ENCODE measurements around the gene SLC26A6. TPM values are rescaled to one million over a fixed set of nuclear protein-coding genes. Genes with fewer than 3 reads are reported as not detected.

The SLC26A6 gene
- total RNA-seq, 3 donors from 2014 or later, result 12.6 to 21.6 (median 16.0) TPM

GRCh38 chr3:48655606-48656005 lies 20.3 kb upstream of the SLC26A6 start:
- intact Hi-C loops (cut with DNase I; ENCODE audit: low total_unique reads), result loop anchor here (10.0 kb wide), 1 partner anchor 949 kb away; no protein-coding TSS in a partner anchor
- peaks cover 0 to 6% of the 10 kb centered on the region in 2 donors for H3K27me3 ChIP-seq
- H3K4me1 ChIP-seq, result no peaks in the 10 kb centered on the region
- H3K9me3 ChIP-seq, result no peaks in the 10 kb centered on the region
- H3K4me3 ChIP-seq, result peak overlapping the region; percentile 51 to 84 (median 70)
- DNase-seq (ENCODE audit: low spot score in 2 of 2), result no peak
- peak overlapping the region; percentile 76 to 86 for H3K27ac ChIP-seq
- TF ChIP-seq POLR2A (IDR thresholded peaks at IDR 0.05) (no peak), POLR2AphosphoS5 (IDR thresholded peaks at IDR 0.05) (no peak)
- TF ChIP-seq, protein P1, sequence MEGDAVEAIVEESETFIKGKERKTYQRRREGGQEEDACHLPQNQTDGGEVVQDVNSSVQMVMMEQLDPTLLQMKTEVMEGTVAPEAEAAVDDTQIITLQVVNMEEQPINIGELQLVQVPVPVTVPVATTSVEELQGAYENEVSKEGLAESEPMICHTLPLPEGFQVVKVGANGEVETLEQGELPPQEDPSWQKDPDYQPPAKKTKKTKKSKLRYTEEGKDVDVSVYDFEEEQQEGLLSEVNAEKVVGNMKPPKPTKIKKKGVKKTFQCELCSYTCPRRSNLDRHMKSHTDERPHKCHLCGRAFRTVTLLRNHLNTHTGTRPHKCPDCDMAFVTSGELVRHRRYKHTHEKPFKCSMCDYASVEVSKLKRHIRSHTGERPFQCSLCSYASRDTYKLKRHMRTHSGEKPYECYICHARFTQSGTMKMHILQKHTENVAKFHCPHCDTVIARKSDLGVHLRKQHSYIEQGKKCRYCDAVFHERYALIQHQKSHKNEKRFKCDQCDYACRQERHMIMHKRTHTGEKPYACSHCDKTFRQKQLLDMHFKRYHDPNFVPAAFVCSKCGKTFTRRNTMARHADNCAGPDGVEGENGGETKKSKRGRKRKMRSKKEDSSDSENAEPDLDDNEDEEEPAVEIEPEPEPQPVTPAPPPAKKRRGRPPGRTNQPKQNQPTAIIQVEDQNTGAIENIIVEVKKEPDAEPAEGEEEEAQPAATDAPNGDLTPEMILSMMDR (IDR thresholded peaks at IDR 0.05), result no peak
- H3K36me3 ChIP-seq, result no peaks in the 10 kb centered on the region

GRCh38 chr3:48655063-48655462 lies 19.8 kb upstream of the SLC26A6 start:
- Histone ChIP-seq H3K9me3 (no peaks in the 10 kb centered on the region), H3K27me3 (peaks cover 0 to under 1% of the 10 kb centered on the region in 2 donors), H3K4me1 (no peaks in the 10 kb centered on the region), H3K4me3 (no peak overlapping the region), H3K27ac (no peak overlapping the region), H3K36me3 (no peaks in the 10 kb centered on the region)
- intact Hi-C loops (cut with DNase I; ENCODE audit: low total_unique reads), result loop anchor here (10.0 kb wide), 1 partner anchor 950 kb away; no protein-coding TSS in a partner anchor
- no peak for DNase-seq (ENCODE audit: low spot score in 2 of 2)
- TF ChIP-seq POLR2A (IDR thresholded peaks at IDR 0.05), result no peak
- TF ChIP-seq, protein P1 (IDR thresholded peaks at IDR 0.05), result no peak
- no peak for TF ChIP-seq POLR2AphosphoS5 (IDR thresholded peaks at IDR 0.05)

- Histone ChIP-seq H3K4me3 (no peak overlapping the region), H3K36me3 (no peaks in the 10 kb centered on the region), H3K27me3 (no peaks in the 10 kb centered on the region), H3K4me1 (no peaks in the 10 kb centered on the region), H3K27ac (no peak overlapping the region), H3K9me3 (no peaks in the 10 kb centered on the region)
- no peak for DNase-seq (ENCODE audit: low spot score in 2 of 2)
- intact Hi-C loops (cut with DNase I; ENCODE audit: low total_unique reads), result loop anchor here (10.0 kb wide), 1 partner anchor 952 kb away; no protein-coding TSS in a partner anchor
- TF ChIP-seq, protein P1 (IDR thresholded peaks at IDR 0.05), result no peak
- TF ChIP-seq POLR2A (IDR thresholded peaks at IDR 0.05) (no peak), POLR2AphosphoS5 (IDR thresholded peaks at IDR 0.05) (no peak)
Measured at GRCh38 chr3:48652923-48653715, 17.9 kb upstream of the SLC26A6 start.

GRCh38 chr3:48651771-48652170 lies 16.5 kb upstream of the SLC26A6 start:
- H3K4me3 ChIP-seq, result no peak overlapping the region
- DNase-seq (ENCODE audit: low spot score in 2 of 2), result no peak

More at GRCh38 chr3:48651771-48652170, 16.5 kb upstream of the SLC26A6 start:
- Histone ChIP-seq H3K9me3 (no peaks in the 10 kb centered on the region), H3K4me1 (no peaks in the 10 kb centered on the region), H3K36me3 (no peaks in the 10 kb centered on the region), H3K27ac (no peak overlapping the region), H3K27me3 (no peaks in the 10 kb centered on the region)
- no peak for TF ChIP-seq POLR2A (IDR thresholded peaks at IDR 0.05)
- TF ChIP-seq, protein P1 (IDR thresholded peaks at IDR 0.05), result no peak
- no peak for TF ChIP-seq POLR2AphosphoS5 (IDR thresholded peaks at IDR 0.05)
- intact Hi-C loops (cut with DNase I; ENCODE audit: low total_unique reads), result loop anchor here (10.0 kb wide), 1 partner anchor 953 kb away; no protein-coding TSS in a partner anchor
